GM19239 (cell line): ENCODE measurements around the gene ROBO2.

ENCODE experiments used
- DNase-seq: peaks from one replicate; pipeline ENCODE4 v3.0.0; 2011; ENCODE audit warnings: low spot score; ENCODE audit not compliant: insufficient read length
- FAIRE-seq: peaks from 2 replicates; lab custom pipeline; 2011; peaks lifted over from hg19 to GRCh38; lab: Jason Lieb, UNC

Gene ROBO2

GRCh38 chr3:77313843-77314242 is 273.9 kb downstream of the ROBO2 start:
- DNase-seq (no peak), FAIRE-seq (no peak)

DNA sequence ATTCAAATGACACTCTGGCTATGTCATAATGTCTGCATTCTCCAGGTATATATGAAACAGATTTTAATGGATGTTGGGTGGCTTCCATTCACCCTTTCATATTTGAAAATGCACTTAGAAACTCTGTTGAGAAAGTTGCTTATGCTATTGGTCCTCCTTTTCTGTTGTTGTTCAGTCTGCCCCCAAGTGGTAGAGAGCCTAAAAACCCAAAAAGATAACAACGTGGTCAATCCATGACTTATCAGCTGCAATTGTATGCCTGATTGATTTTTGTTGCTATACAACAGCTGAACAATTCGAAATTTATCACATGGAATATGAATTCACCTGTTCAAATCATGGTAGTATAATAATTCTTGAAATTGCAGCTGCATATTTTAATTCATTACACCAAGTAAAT is 279.8 kb downstream of the ROBO2 start:
- DNase-seq (no peak), FAIRE-seq (no peak)

DNA sequence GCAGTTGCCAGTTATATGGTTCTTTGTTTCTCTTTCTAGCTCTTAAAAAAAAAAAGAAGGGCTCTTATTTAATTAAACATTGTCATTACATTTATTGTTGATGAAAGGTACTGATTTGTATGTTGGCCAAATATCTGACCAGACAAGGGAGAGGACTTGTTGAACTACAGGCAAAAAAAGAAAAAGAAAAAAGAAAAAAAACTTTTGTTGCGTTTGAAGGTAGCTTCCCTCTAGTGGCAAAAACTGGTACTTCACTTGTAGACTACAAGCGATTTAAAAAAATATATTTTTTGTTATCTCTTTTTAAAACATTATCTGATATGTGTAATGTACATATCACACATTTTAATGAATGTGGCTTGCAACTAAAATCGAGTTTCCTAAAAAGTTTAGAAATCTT is 280.6 kb downstream of the ROBO2 start:
- DNase-seq (no peak), FAIRE-seq (no peak)

- FAIRE-seq (no peak), DNase-seq (no peak)
These were observed 281.7 kb downstream of the ROBO2 start for GRCh38 chr3:77321646-77322045.

DNA sequence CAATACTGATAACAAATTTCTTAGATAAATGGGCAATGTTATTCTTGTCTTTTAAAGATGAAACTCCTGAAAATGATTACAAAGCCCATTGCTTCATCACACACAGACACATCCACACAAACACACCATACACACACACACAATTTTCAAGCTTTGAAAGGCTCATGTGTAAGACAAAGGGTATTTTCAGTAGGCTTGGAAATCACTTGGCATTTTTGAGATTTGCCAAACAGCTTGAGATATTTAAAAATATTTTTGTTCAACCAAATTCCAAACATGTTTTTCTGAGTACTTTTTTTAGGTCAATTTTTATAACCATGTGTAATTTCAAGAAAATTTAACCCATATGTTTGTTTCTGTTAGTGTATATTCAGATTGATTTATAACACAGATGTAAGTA is 283.7 kb downstream of the ROBO2 start:
- FAIRE-seq (no peak), DNase-seq (no peak)

DNA sequence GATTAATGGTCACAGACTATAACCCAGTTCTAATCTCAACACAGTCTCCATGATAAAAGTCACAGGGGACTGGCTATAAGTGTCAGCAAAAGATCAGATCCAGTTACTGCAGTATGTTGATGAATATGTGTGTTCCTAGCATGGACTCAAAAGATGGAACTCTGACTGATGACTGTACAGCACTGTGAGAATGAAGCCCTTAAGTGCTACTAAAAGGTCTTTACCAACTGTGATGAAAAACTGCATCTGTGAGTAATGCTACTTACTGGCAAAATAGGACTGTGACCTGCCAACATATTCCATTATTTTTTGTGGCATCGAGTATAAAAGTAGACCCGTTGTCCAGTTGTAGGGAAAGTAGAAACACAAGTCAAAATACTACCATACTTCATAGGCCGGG is 284.2 kb downstream of the ROBO2 start:
- DNase-seq: no peak

DNA sequence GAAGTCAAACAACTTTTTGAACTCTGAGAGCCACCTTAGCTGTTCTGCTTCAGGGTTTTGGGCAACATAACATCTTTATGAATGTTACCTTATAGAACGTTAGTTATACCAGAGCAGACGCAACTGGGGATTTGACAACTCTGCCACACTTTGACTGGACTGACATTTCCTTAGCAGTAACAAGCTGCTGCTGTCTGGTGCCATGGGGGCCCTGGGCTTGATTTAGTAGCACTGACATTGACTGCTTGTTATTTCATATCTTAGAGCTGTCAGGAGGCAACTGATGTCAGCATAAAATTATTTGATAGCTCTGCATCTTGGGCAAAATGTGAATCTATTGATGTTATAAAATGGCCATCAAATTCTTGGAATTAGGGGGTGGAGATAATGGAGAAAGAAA is 285.4 kb downstream of the ROBO2 start:
- FAIRE-seq (no peak), DNase-seq (no peak)

More for the DNA sequence above, 284.2 kb downstream of the ROBO2 start:
- no peak for FAIRE-seq

DNA sequence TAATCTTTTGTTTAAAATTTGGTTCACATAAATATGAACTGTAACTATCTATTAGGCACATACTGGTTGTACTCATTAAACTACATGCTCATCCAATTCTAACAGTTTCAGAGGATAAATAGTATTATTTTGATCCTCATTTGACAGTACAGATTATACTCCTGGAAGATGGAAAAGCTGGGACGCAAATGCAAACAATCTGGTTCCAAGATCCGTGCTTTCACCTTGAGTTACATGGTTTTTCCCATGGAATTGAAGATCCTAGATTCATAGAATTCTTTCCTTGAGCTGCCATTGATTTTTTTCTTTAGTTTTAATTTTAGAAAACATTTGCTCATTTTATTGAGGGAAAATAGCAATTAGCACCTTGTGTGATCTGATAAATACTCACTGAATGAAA is 285.8 kb downstream of the ROBO2 start:
- no peak for FAIRE-seq

DNA sequence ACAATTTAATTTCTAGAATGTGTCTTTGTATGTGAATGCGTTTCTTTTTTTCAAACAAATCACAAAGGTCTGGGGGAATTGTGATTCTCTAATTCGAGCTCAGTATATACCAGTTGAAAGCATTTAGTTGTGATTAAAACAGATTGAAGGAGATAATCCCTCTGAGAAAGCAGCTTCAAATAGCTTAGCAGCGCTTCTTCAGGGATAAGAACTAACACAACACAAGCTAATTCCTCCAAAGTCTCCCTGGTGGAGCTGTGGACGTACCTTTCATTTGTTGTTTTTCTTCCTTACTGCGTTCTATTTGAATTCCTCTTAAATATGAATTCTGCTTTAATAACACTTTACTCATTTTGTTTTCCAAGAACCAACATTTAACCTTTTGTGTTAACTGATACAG is 286.7 kb downstream of the ROBO2 start:
- no peak for FAIRE-seq
- DNase-seq: no peak

More for the DNA sequence above, 285.8 kb downstream of the ROBO2 start:
- DNase-seq: no peak

- DNase-seq: no peak
- FAIRE-seq: no peak
These were observed 288.8 kb downstream of the ROBO2 start for GRCh38 chr3:77328690-77329089.

- FAIRE-seq: no peak
- no peak for DNase-seq
These were observed 289.2 kb downstream of the ROBO2 start for GRCh38 chr3:77329116-77329515.

- FAIRE-seq (no peak), DNase-seq (no peak)
These were observed 298.3 kb downstream of the ROBO2 start for GRCh38 chr3:77338195-77338594.

- no peak for DNase-seq
- no peak for FAIRE-seq
These were observed 302.1 kb downstream of the ROBO2 start for GRCh38 chr3:77342027-77342426.

DNA sequence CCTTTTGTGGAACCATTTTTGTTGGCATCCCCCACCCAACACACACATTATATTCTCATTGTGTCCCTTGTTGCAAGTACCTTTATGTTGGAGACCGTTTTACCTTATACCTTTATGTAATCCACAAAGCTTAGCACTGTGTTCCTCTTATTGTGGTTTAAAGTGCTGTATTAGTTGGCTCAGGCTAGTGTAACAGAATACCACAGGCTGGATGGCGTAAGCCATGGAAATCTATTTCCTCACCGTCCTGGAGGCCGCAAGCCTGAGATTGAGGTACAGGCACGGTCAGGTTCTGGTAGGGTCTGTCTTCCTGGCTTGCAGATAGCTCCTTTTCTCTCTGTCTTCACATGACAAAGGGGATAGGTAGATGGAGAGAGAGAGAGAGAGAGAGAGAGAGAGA is 302.8 kb downstream of the ROBO2 start:
- FAIRE-seq (no peak), DNase-seq (no peak)

DNA sequence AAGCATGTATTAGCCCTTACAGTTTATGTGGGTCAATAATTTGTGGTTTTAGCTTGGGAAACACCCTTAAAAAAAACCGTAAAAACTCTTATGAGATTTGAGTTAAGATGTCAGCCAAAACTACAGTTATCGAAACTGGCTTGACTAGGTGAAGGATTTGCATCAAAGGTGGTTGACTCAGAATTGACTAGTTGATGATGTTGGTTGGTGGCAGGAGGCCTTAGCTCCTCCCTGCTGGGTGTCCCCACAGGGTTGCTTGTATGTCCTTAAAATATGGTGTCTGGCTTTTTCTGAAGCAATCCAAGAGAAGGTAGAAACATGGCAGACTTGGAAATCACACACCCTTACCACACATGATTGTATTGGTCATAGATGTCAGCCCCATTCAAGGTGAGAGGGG is 305.1 kb downstream of the ROBO2 start:
- FAIRE-seq (no peak), DNase-seq (no peak)

DNA sequence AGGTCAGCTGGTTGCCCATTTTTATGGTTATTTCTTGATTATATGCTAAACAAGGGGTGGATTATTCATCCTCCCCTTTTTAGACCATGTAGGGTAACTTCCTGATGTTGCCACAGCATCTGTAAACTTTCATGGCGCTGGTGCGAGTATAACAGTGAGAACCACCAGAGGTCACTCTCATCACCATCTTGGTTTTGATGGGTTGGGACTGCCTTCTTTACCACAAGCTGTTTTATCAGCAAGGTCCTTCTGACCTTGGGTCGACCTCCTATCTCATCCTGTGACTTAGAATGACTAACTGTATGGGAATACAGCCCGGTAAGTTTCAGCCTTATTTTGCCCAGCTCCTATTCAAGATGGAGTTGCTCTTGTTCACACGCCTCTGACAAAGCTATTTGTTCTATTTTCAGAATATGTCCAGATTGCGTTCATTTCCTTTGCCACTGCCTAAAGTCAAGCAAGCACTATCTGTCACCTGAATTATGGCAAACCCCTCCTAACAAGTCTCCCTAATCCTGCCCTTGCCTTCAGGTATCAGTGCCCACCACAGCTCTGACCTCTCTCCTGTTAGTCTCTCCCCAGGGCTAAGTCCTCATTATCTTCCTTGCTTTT is 308.5 kb downstream of the ROBO2 start:
- DNase-seq (no peak), FAIRE-seq (no peak)

DNA sequence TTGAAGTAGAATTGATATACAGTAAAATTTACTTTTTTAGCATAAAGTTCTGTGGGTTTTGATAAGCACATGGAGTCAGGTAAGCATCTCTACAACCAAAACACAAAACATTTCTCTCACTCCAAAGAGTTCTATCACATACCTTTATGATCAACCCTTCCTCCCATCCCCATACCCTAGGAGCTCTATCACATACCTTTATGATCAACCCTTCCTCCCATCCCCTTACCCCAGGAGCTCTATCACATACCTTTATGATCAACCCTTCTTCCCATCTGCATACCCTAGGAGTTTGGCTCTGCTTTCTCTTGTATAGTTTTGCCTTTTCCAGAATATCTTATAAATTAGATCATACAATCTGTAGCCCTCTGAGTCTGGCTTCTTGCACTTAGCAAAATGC is 315.1 kb downstream of the ROBO2 start:
- DNase-seq (no peak), FAIRE-seq (no peak)

- FAIRE-seq: no peak
- DNase-seq: no peak
These were observed 323.0 kb downstream of the ROBO2 start for GRCh38 chr3:77362936-77363335.

- no peak for DNase-seq
- no peak for FAIRE-seq
These were observed 325.3 kb downstream of the ROBO2 start for GRCh38 chr3:77365152-77365551.

GRCh38 chr3:77370413-77370812 is 330.5 kb downstream of the ROBO2 start:
- FAIRE-seq: no peak
- no peak for DNase-seq

DNA sequence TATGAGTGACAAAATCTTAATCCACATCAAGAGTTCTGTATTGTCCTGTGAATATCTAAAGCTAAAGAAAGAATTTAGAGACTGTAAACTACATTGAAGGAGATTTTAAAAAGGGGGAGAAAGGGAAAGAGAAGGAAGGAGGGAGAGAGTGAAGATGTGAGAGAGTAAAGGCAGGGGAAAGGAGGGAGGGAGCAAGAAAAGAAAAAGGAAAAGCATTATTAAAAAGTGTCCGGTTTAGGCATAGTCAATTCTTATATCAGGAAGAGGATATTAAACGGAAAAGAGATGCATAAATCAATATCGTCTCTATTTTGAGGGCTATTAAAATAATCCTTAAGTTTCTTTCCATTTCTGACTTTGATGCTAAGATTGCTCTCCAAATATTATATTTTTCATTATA is 332.1 kb downstream of the ROBO2 start:
- DNase-seq (no peak), FAIRE-seq (no peak)

DNA sequence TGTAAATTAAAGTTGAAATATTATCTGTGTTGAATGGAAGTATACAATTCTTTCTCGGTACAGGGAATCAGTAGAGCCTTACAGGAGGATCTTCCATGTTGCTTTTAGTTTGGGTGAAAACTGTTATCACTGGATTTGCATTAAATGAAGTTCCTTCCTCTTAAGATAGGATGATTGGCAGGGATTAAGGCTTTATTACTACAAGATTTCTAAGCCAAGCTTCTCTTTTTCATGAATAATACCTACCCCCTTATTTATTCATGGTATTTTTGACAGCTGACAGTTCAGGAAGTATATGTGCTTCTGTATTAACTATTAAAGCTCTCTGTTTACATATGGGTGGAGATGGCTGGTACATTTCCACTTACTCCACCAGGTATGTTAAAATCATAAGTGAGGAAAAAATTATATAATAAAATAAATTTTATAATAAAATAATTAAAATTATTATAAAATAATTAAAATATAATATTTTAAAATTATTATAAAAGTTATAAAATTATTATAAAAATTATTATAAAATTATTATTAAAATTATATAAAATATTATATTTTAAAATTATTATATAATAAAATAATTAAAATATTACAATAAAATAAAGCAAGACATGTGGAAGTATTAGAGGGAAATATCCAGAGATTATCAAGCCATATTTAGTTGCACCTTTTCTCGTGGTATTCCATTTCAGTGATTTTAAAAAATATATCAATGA is 332.9 kb downstream of the ROBO2 start:
- no peak for FAIRE-seq
- no peak for DNase-seq
